Gastroesophageal sphincter (tissue), 4 donors: ENCODE results near the gene ARHGAP29. TPM values are rescaled to one million over a fixed set of nuclear protein-coding genes. Genes with fewer than 3 reads are reported as not detected.

Experiments used
- ATAC-seq: fragments of 150-250 bp; one replicate; pipeline ENCODE4 v1.9.1; 2016; ENCODE audit warnings: mild to moderate bottlenecking, moderate library complexity
- H3K27ac ChIP-seq, 4 donors: fragments of 200-600 bp; sonication (generic) in 3 of 4; 1 replicate in 3 of 4; 2 replicates in 1 of 4; pipeline ENCODE4 v1.5.1; 2016 to 2019
- H3K27me3 ChIP-seq: fragments of 200-600 bp; sonication (generic); one replicate; pipeline ENCODE4 v1.5.1; 2019
- H3K36me3 ChIP-seq, 2 donors: fragments of 200-600 bp; sonication (generic); one replicate each; pipeline ENCODE4 v1.5.1; 2019; ENCODE audit warnings: control low read depth in 1 of 2
- H3K4me1 ChIP-seq, 3 donors: fragments of 200-600 bp; sonication (generic); 1 replicate in 2 of 3; 2 replicates in 1 of 3; pipeline ENCODE4 v1.5.1; 2016 to 2019; ENCODE audit warnings: control low read depth in 2 of 3
- H3K4me3 ChIP-seq, 2 donors: fragments of 200-600 bp; sonication (generic); one replicate each; pipeline ENCODE4 v1.5.1; 2019; ENCODE audit warnings: mild to moderate bottlenecking in 1 of 2, moderate library complexity in 1 of 2
- H3K9me3 ChIP-seq, 3 donors: fragments of 200-600 bp; sonication (generic); one replicate each; pipeline ENCODE4 v1.5.1; 2017 to 2019; ENCODE audit warnings: control low read depth in 2 of 3
- EP300 ChIP-seq: sonication (generic); formaldehyde crosslinking; IDR thresholded peaks from one replicate; pipeline ENCODE4 v1.6.1; 2017; ENCODE audit warnings: antibody characterized with exemption, mild to moderate bottlenecking
- POLR2A ChIP-seq, 2 donors: fragments of 450-650 bp; IDR thresholded peaks; one replicate each; pipeline ENCODE4 v1.6.1; 2017; ENCODE audit warnings: antibody characterized with exemption in 2 of 2, mild to moderate bottlenecking in 2 of 2, moderate library complexity in 1 of 2
- POLR2AphosphoS5 ChIP-seq: sonication (generic); formaldehyde crosslinking; IDR thresholded peaks from one replicate; pipeline ENCODE4 v1.6.1; 2017; ENCODE audit warnings: antibody characterized with exemption
- WGBS, 2 donors: methylation state at CpG; one replicate each; pipeline ENCODE4 v1.1.5; 2018; ENCODE audit warnings: low coverage in 1 of 2; 5-methylcytosine and 5-hydroxymethylcytosine counted together
- total RNA-seq, 4 donors: library from RNA; depleted of rRNA; stranded (reverse); fragments of >200 nt; gene quantifications; one replicate each; pipeline ENCODE4 v1.1.0, GENCODE V29; 2016
- TF ChIP-seq, protein P1 (sequence below), 4 experiments: fragments of 200-600 bp in 2 of 4; fragments of 450-650 bp in 2 of 4; sonication (generic) in 1 of 4; IDR thresholded peaks; one replicate each; pipeline ENCODE4 v1.5.1; 2017 to 2019; ENCODE audit warnings: antibody characterized with exemption in 4 of 4, mild to moderate bottlenecking in 2 of 4, moderate library complexity in 2 of 4

The ARHGAP29 gene
- total RNA-seq, 4 donors from 2014 or later = 21.9 to 78.4 (median 34.8) TPM

DNA sequence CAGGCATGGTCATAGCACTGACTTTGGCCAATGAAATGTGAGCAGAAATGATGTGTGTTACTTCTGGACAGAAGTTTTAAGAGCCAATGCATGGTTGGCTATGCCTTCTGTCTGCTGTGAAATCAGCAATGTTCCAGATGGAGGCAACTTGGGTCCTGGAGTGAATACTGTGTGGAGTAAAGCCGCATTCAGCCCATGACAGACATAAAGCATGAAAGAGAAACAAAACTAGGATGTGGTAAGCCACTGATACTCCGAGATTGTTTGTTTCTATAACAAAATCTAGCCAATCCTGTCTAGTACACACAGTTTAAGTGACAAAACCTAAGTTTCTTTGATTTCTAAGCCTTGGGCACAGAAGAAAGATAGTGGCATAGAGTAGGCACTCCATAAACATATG, 47.1 kb upstream of the ARHGAP29 start:
- TF ChIP-seq EP300 (no peak), POLR2AphosphoS5 (no peak), POLR2A (IDR thresholded peaks at IDR 0.05) (no peak)
- TF ChIP-seq, protein P1, sequence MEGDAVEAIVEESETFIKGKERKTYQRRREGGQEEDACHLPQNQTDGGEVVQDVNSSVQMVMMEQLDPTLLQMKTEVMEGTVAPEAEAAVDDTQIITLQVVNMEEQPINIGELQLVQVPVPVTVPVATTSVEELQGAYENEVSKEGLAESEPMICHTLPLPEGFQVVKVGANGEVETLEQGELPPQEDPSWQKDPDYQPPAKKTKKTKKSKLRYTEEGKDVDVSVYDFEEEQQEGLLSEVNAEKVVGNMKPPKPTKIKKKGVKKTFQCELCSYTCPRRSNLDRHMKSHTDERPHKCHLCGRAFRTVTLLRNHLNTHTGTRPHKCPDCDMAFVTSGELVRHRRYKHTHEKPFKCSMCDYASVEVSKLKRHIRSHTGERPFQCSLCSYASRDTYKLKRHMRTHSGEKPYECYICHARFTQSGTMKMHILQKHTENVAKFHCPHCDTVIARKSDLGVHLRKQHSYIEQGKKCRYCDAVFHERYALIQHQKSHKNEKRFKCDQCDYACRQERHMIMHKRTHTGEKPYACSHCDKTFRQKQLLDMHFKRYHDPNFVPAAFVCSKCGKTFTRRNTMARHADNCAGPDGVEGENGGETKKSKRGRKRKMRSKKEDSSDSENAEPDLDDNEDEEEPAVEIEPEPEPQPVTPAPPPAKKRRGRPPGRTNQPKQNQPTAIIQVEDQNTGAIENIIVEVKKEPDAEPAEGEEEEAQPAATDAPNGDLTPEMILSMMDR (IDR thresholded peaks at IDR 0.05) = no peak
- WGBS, 2 donors = 70 to 71% methylated on average over 2 of the region's 2 CpGs
- ATAC-seq = no peak

DNA sequence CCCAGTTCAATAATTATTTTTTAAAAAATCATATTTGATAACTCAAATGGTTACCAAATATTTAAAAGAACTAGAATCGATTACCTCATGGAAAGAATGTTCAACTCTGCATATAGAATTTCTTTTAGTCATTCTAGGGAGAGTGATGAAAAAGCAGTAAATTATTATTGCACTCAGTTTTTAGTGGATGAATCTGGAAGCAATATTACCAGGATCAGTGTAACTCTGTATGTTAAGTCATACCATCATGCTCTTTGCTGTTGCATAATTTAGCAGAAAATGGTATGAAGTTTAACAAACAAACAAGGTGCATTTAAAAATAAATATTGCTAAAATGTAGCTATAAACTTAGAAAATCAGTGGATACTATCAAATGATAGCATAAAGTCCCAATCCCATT, 46.1 kb upstream of the ARHGAP29 start:
- H3K4me1 ChIP-seq = no peaks in the 10 kb centered on the region
- 73 to 93% methylated on average over 1 of the region's 1 CpG for WGBS, 2 donors
- no peak overlapping the region for H3K27ac ChIP-seq
- TF ChIP-seq, protein P1 (IDR thresholded peaks at IDR 0.05) = no peak
- TF ChIP-seq POLR2AphosphoS5 (no peak), EP300 (no peak), POLR2A (IDR thresholded peaks at IDR 0.05) (no peak)
- no peaks in the 10 kb centered on the region for H3K27me3 ChIP-seq
- H3K4me3 ChIP-seq = no peak overlapping the region
- ATAC-seq = no peak
- H3K9me3 ChIP-seq = no peaks in the 10 kb centered on the region
- no peaks in the 10 kb centered on the region for H3K36me3 ChIP-seq

More for the DNA sequence above, 47.1 kb upstream of the ARHGAP29 start:
- Histone ChIP-seq H3K27me3 (no peaks in the 10 kb centered on the region), H3K4me3 (no peak overlapping the region), H3K4me1 (no peaks in the 10 kb centered on the region), H3K36me3 (no peaks in the 10 kb centered on the region), H3K27ac (no peak overlapping the region), H3K9me3 (no peaks in the 10 kb centered on the region)

DNA sequence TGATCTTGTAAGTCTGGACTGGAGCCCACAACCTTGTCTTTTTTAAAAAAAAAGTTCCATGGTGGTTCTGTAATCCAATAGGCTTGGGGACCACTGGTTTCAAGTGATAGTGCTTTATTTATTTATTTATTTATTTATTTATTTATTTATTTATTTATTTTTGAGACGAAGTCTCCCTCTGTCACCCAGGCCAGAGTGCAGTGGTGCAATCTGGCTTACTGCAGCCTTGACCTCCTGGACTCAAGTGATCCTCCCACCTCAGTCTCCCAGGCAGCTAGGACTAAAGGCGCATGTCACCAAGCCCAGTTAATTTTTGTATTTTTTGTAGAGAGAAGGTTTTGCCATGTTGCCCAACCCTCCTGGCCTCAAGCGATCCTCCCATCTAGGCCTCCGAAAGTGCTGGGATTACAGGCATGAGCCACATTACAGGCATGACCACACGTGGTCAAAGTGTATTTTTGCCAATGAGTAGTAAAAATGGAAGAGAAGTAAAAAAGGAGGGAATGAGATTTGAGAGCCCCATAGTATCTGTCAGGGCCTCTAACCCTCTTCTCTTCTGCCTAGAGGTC, 44.8 kb upstream of the ARHGAP29 start:
- 80% methylated on average over 3 of the region's 5 CpGs; no CpG with 5 or more reads in 1 of the 2 donors for WGBS, 2 donors
- Histone ChIP-seq H3K4me3 (no peak overlapping the region), H3K36me3 (no peaks in the 10 kb centered on the region), H3K4me1 (peaks cover 0 to 5% (median 0%) of the 10 kb centered on the region in 3 donors), H3K9me3 (no peaks in the 10 kb centered on the region), H3K27ac (no peak overlapping the region), H3K27me3 (no peaks in the 10 kb centered on the region)
- ATAC-seq = no peak
- TF ChIP-seq EP300 (no peak), POLR2A (IDR thresholded peaks at IDR 0.05) (no peak), POLR2AphosphoS5 (no peak)
- TF ChIP-seq, protein P1 (IDR thresholded peaks at IDR 0.05) = no peak

DNA sequence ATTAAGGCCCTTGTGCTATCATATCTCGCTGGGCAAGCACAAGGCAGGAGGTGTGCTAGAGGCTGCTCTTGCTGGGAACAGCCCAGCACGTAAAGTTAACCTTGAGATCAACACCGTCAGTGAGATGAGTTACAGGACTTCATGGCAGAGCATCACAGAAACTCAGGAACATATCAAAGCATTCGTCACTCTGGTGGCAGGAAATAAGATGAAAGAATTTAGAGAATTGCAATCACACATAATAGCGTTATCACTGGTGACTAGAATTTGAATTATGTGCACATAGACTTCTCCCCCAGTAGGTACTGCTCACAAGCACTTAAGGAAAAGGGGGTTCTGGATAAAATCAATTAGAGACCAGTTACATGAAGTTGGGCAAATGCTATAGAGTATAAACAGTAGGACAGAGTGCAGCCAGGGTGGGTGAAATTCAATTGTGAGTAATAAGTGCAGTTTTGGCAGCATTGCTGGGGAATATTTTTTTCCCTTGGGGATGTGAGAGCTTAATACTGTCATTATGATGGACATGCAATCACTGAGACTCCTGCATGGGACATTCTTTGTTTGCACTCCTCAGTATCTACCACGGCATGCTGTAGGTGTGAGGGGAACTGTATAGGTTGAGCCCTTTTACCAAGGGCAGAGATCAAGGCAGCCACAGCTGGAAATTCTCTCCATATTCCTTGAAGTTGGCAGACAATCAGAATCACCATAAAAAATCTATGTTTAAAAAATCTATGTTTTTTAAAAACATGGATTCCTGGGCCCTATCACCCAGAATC, 44.2 kb upstream of the ARHGAP29 start:
- Histone ChIP-seq H3K27me3 (no peaks in the 10 kb centered on the region), H3K4me1 (peaks cover 0 to 12% (median 1%) of the 10 kb centered on the region in 3 donors), H3K4me3 (no peak overlapping the region), H3K27ac (no peak overlapping the region), H3K9me3 (no peaks in the 10 kb centered on the region), H3K36me3 (no peaks in the 10 kb centered on the region)
- TF ChIP-seq, protein P1 (IDR thresholded peaks at IDR 0.05) = no peak
- TF ChIP-seq POLR2AphosphoS5 (no peak), EP300 (no peak), POLR2A (IDR thresholded peaks at IDR 0.05) (no peak)
- ATAC-seq = no peak
- WGBS, 2 donors = 41 to 63% methylated on average over 5 of the region's 6 CpGs

DNA sequence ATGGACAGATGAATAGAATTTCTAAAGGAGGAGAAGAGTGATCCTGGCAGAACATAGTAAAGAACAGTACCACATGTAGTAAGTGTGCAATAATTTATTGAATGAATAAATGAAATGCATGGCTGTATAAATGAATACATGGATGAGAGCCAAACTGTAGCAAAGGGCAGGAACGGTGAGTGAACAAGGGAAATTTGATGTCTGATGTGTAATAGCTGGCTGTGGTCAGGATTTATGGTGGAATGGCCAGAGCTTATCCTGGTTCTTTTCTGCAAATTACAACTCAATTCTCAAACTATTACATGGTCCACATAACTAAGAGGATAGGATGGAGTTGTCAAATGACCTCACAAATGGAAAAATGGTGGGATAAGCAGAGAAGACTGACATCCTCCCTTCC, 43.2 kb upstream of the ARHGAP29 start:
- no peak for ATAC-seq
- TF ChIP-seq POLR2A (IDR thresholded peaks at IDR 0.05) = no peak
- no peak for TF ChIP-seq EP300
- TF ChIP-seq POLR2AphosphoS5 = no peak
- TF ChIP-seq, protein P1 (IDR thresholded peaks at IDR 0.05) = no peak
- H3K27ac ChIP-seq = no peak overlapping the region
- no peaks in the 10 kb centered on the region for H3K9me3 ChIP-seq
- no peaks in the 10 kb centered on the region for H3K27me3 ChIP-seq
- 33 to 38% methylated on average over 1 of the region's 1 CpG for WGBS, 2 donors
- H3K4me1 ChIP-seq = peaks cover 0 to 20% (median 5%) of the 10 kb centered on the region in 3 donors
- H3K36me3 ChIP-seq = no peaks in the 10 kb centered on the region
- no peak overlapping the region for H3K4me3 ChIP-seq
